Smooth muscle cell (in vitro differentiated cells): ENCODE measurements around the gene PDE7B. TPM values are rescaled to one million over a fixed set of nuclear protein-coding genes. Genes with fewer than 3 reads are reported as not detected.

ENCODE experiments used
- DNase-seq: peaks from one replicate; lab custom pipeline; 2025; ENCODE audit not compliant: unreplicated experiment; lab: John Stamatoyannopoulos, UW
- H2AFZ ChIP-seq: fragments of 200-600 bp; sonication (generic); 2 replicates; pipeline ENCODE4 v1.6.0; 2016; ENCODE audit warnings: antibody characterized with exemption, low read depth, mild to moderate bottlenecking
- H3F3A ChIP-seq: fragments of 200-600 bp; sonication (generic); 2 replicates; pipeline ENCODE4 v1.6.0; 2017; ENCODE audit warnings: antibody characterized with exemption, low read depth
- H3K27ac ChIP-seq: fragments of 200-600 bp; sonication (generic); 2 replicates; pipeline ENCODE4 v1.5.1; 2016; ENCODE audit warnings: low read depth, mild to moderate bottlenecking
- H3K27me3 ChIP-seq: fragments of 200-600 bp; sonication (generic); 2 replicates; pipeline ENCODE4 v1.6.1; 2016; ENCODE audit warnings: low read depth, mild to moderate bottlenecking
- H3K36me3 ChIP-seq: fragments of 200-600 bp; sonication (generic); 2 replicates; pipeline ENCODE4 v1.5.1; 2016; ENCODE audit warnings: low read depth
- H3K4me1 ChIP-seq: fragments of 200-600 bp; sonication (generic); 2 replicates; pipeline ENCODE4 v1.5.1; 2016; ENCODE audit warnings: low read depth
- H3K4me2 ChIP-seq: fragments of 200-600 bp; sonication (generic); 2 replicates; pipeline ENCODE4 v1.6.0; 2016; ENCODE audit warnings: mild to moderate bottlenecking
- H3K4me3 ChIP-seq: fragments of 200-600 bp; sonication (generic); 2 replicates; pipeline ENCODE4 v1.5.1; 2016; ENCODE audit warnings: mild to moderate bottlenecking
- H3K79me2 ChIP-seq: fragments of 200-600 bp; sonication (generic); 2 replicates; pipeline ENCODE4 v1.6.0; 2016; ENCODE audit warnings: low read depth, mild to moderate bottlenecking
- H3K9ac ChIP-seq: fragments of 200-600 bp; sonication (generic); 2 replicates; pipeline ENCODE4 v1.6.0; 2016; ENCODE audit warnings: low read depth
- H3K9me3 ChIP-seq: fragments of 200-600 bp; sonication (generic); replicated peaks from 2 replicates; pipeline ENCODE4 v1.5.1; 2016; ENCODE audit warnings: low read depth
- H4K20me1 ChIP-seq: fragments of 200-600 bp; sonication (generic); 2 replicates; pipeline ENCODE4 v1.6.0; 2016; ENCODE audit warnings: low read depth
- WGBS: methylation state at CpG from one replicate; pipeline ENCODE4 v1.1.7; 2016; ENCODE audit warnings: low lambda C conversion rate; 5-methylcytosine and 5-hydroxymethylcytosine counted together
- polyA plus RNA-seq: library from polyadenylated mRNA; unstranded; fragments of >200 nt; fragmentation: Nextera tagmentation; extraction: Ambion mirVana; gene quantifications from 2 replicates; pipeline ENCODE4 v1.2.1, GENCODE V29; 2016
- total RNA-seq: library from RNA; depleted of rRNA; stranded (reverse); fragments of >200 nt; gene quantifications from 2 replicates; pipeline ENCODE4 v1.2.3, GENCODE V29; 2014
- TF ChIP-seq, protein P1 (sequence below): fragments of 200-600 bp; sonication (generic); IDR thresholded peaks from 2 replicates; pipeline ENCODE4 v1.5.1; 2017; ENCODE audit warnings: borderline replicate concordance, mild to moderate bottlenecking, antibody characterized with exemption; ENCODE audit not compliant: insufficient read depth, poor library complexity, severe bottlenecking

The PDE7B gene
- total and polyA plus RNA-seq, 2 experiments from 2014 or later = 23.5 to 36.9 TPM

DNA sequence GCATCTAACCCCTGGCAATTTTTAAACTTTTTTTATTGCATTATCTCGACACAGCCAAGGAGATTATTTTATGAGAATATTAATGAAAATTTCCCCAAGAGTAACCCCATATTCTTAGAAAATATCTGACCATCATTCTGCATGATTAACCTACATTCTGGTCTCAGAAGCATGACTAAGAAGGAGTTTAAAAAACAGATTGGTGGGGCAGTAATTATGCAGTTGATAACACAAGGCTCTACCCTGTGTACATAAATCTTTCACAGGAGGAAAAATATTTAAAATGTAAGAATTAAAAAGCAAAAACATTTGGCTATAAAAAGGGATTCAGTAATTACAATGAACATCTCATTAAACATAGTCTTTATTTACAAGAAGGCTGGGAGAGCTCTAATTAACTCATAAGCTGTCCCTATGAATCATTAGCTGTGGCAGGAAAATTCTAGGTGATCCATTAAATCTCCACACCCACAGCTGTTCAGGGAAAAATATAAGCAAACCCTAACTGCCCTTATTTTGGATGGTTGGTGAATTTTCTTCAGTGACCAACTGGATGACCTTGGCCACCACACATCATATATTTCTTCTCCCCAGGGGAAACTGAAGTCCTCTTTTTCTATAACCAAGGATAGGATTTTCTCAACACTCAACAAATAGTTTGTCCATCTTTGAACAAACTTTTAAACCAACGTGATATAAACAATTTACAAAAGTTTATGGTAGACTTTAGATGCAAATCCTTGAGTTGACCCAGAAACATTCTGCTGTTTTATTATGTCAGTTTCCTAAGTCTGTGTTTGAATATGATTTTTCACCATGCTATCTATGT, 59.5 kb downstream of the PDE7B start:
- no peaks in the 10 kb centered on the region for H4K20me1 ChIP-seq
- no peaks in the 10 kb centered on the region for H3K36me3 ChIP-seq
- H3K4me2 ChIP-seq = peak overlapping the region; percentile 5
- H3F3A ChIP-seq = peaks cover 4% of the 10 kb centered on the region
- H3K9ac ChIP-seq = no peak overlapping the region
- H3K27me3 ChIP-seq = no peaks in the 10 kb centered on the region
- no peaks in the 10 kb centered on the region for H3K79me2 ChIP-seq
- no peak for DNase-seq
- no peak overlapping the region for H3K4me3 ChIP-seq
- H3K27ac ChIP-seq = peak overlapping the region; percentile 22
- H2AFZ ChIP-seq = no peak overlapping the region
- TF ChIP-seq, protein P1, sequence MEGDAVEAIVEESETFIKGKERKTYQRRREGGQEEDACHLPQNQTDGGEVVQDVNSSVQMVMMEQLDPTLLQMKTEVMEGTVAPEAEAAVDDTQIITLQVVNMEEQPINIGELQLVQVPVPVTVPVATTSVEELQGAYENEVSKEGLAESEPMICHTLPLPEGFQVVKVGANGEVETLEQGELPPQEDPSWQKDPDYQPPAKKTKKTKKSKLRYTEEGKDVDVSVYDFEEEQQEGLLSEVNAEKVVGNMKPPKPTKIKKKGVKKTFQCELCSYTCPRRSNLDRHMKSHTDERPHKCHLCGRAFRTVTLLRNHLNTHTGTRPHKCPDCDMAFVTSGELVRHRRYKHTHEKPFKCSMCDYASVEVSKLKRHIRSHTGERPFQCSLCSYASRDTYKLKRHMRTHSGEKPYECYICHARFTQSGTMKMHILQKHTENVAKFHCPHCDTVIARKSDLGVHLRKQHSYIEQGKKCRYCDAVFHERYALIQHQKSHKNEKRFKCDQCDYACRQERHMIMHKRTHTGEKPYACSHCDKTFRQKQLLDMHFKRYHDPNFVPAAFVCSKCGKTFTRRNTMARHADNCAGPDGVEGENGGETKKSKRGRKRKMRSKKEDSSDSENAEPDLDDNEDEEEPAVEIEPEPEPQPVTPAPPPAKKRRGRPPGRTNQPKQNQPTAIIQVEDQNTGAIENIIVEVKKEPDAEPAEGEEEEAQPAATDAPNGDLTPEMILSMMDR = no peak
- peaks cover 14% of the 10 kb centered on the region for H3K4me1 ChIP-seq
- no peaks in the 10 kb centered on the region for H3K9me3 ChIP-seq
- WGBS = 62% methylated on average over 2 of the region's 2 CpGs

DNA sequence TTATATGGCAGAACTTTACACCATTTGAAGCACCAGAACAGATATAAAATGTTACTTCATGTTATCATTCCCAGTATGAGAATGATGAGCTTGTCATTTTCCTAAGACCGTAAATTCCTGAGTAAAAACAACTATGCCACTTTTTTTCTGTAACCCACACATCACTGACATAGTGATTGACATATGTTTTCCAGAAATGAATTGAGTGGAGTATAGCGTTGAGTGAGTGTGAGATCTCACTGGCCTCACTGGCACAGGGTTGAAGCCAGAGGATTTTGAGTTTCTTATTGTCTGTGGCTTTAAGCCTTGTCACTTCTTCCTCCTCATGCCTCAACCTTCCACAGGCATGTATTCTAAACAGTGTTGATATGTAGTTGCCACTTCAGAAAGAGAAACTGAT, 62.3 kb downstream of the PDE7B start:
- Histone ChIP-seq H3K4me2 (no peak overlapping the region), H3K9ac (no peak overlapping the region), H3K27ac (no peak overlapping the region), H4K20me1 (no peaks in the 10 kb centered on the region), H3F3A (no peaks in the 10 kb centered on the region), H3K9me3 (no peaks in the 10 kb centered on the region), H3K27me3 (no peaks in the 10 kb centered on the region), H3K36me3 (no peaks in the 10 kb centered on the region), H3K4me3 (no peak overlapping the region), H3K79me2 (no peaks in the 10 kb centered on the region), H3K4me1 (peaks cover 3% of the 10 kb centered on the region), H2AFZ (no peak overlapping the region)
- TF ChIP-seq, protein P1 = no peak
- no peak for DNase-seq
- 93% methylated on average over 2 of the region's 2 CpGs for WGBS

DNA sequence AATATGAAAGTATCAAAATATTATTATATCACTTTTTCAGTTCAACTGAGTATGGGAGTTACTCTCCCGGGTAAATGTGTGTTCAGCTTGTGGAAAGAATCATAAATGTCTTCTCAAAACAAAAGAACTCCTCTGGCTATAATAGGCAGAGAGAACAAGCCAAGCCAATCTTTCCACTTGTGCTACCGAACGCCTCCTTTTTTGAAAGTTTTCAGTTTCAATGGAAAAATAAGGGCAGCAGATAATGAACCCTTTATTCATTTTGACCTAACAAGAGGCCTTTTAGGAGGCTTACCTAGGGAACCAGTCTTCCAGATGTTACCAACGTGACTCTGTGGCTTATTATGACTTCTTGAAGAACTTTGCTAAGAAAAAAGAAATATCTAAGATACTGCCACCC, 67.5 kb downstream of the PDE7B start:
- no peaks in the 10 kb centered on the region for H3K9me3 ChIP-seq
- 92% methylated on average over 4 of the region's 4 CpGs for WGBS

More for the DNA sequence above, 67.5 kb downstream of the PDE7B start:
- Histone ChIP-seq H2AFZ (no peak overlapping the region), H3K36me3 (no peaks in the 10 kb centered on the region), H3F3A (peaks cover 14% of the 10 kb centered on the region), H3K27me3 (no peaks in the 10 kb centered on the region), H3K4me2 (no peak overlapping the region), H3K9ac (no peak overlapping the region), H3K4me3 (no peak overlapping the region), H3K27ac (no peak overlapping the region), H3K4me1 (peaks cover 10% of the 10 kb centered on the region), H4K20me1 (no peaks in the 10 kb centered on the region), H3K79me2 (peaks cover 4% of the 10 kb centered on the region)
- no peak for DNase-seq
- TF ChIP-seq, protein P1 = no peak
